Keratinocyte (primary cell): ENCODE results near the gene ANKRD53. TPM values are rescaled to one million over a fixed set of nuclear protein-coding genes. Genes with fewer than 3 reads are reported as not detected.

Experiments used
- DNase-seq: peaks from one replicate; pipeline ENCODE4 v3.0.0-alpha.2; 2011; ENCODE audit warnings: low read depth, missing footprints, low spot score
- FAIRE-seq: peaks from 2 replicates; lab custom pipeline; 2011; peaks lifted over from hg19 to GRCh38; lab: Jason Lieb, UNC
- H2AFZ ChIP-seq: 2 replicates; pipeline ENCODE4 v1.6.0; 2012; ENCODE audit warnings: low read length, control low read depth, inconsistent platforms; ENCODE audit not compliant: control insufficient read depth
- H3K27ac ChIP-seq: 2 replicates; pipeline ENCODE4 v1.5.1; 2011; ENCODE audit warnings: low read length; ENCODE audit not compliant: control insufficient read depth, insufficient read depth
- H3K27me3 ChIP-seq: 3 replicates; pipeline ENCODE4 v1.6.0; 2011; ENCODE audit warnings: low read length; ENCODE audit not compliant: control insufficient read depth, insufficient read depth; ENCODE audit errors: extremely low read depth
- H3K36me3 ChIP-seq, 2 experiments: 2 replicates in 1 of 2; 3 replicates in 1 of 2; pipeline ENCODE4 v1.5.1; 2011; ENCODE audit warnings: low read length in 2 of 2, mild to moderate bottlenecking in 1 of 2; ENCODE audit not compliant: control insufficient read depth in 2 of 2, insufficient read depth in 2 of 2; ENCODE audit errors: extremely low read depth in 1 of 2
- H3K4me1 ChIP-seq: 3 replicates; pipeline ENCODE4 v1.5.1; 2011; ENCODE audit warnings: low read length; ENCODE audit not compliant: control insufficient read depth, insufficient read depth; ENCODE audit errors: extremely low read depth
- H3K4me2 ChIP-seq: 3 replicates; pipeline ENCODE4 v1.6.0; 2011; ENCODE audit warnings: low read depth, low read length; ENCODE audit not compliant: control insufficient read depth, insufficient read depth; ENCODE audit errors: extremely low read depth
- H3K4me3 ChIP-seq, 3 experiments: fragments of 200-600 bp in 1 of 3; sonication (generic) in 1 of 3; 2 replicates in 2 of 3; 3 replicates in 1 of 3; pipeline ENCODE4 v1.5.1; 2011 to 2016; ENCODE audit warnings: low read length in 3 of 3, mild to moderate bottlenecking in 3 of 3, control low read depth in 2 of 3, inconsistent platforms in 1 of 3, low read depth in 1 of 3, mixed read lengths in 1 of 3, mixed run types in 1 of 3, moderate library complexity in 1 of 3; ENCODE audit not compliant: control insufficient read depth in 2 of 3, insufficient read depth in 2 of 3; ENCODE audit errors: extremely low read depth in 1 of 3
- H3K79me2 ChIP-seq: 2 replicates; pipeline ENCODE4 v1.6.0; 2012; ENCODE audit warnings: low read length; ENCODE audit not compliant: control insufficient read depth, insufficient read depth
- H3K9ac ChIP-seq: 3 replicates; pipeline ENCODE4 v1.6.0; 2011; ENCODE audit warnings: low read length; ENCODE audit not compliant: control insufficient read depth, insufficient read depth; ENCODE audit errors: extremely low read depth
- H3K9me1 ChIP-seq: 3 replicates; pipeline ENCODE4 v1.6.0; 2011; ENCODE audit warnings: low read length; ENCODE audit not compliant: control insufficient read depth, insufficient read depth; ENCODE audit errors: extremely low read depth
- H3K9me3 ChIP-seq: 2 replicates; pipeline ENCODE4 v1.5.1; 2012; ENCODE audit warnings: low read depth, low read length; ENCODE audit not compliant: control insufficient read depth
- H4K20me1 ChIP-seq: 3 replicates; pipeline ENCODE4 v1.6.0; 2011; ENCODE audit warnings: low read length; ENCODE audit not compliant: control insufficient read depth, insufficient read depth; ENCODE audit errors: extremely low read depth
- EZH2 ChIP-seq: IDR thresholded peaks from one replicate; pipeline ENCODE4 v1.6.1; 2012; ENCODE audit warnings: inconsistent platforms, mild to moderate bottlenecking, low read length, moderate library complexity
- dilution Hi-C: fragments of 300-500 bp; cut with MboI; formaldehyde crosslinking; loops from one replicate; pipeline ENCODE4 v1.7.0; 2020; ENCODE audit warnings: low sequenced_read_pairs; ENCODE audit not compliant: extremely low pct_ligation_motif_present
- polyA plus RNA-seq, 5 experiments: library from polyadenylated mRNA; depleted of rRNA in 3 of 5; stranded (reverse) in 3 of 5; stranded (forward) in 1 of 5; unstranded in 1 of 5; fragments of >200 nt; gene quantifications; 1 replicate in 1 of 5; 2 replicates in 3 of 5; 3 replicates in 1 of 5; pipeline versions ENCODE4 v1.2.1 to v1.2.3, GENCODE V29; 2011 to 2012; ENCODE audit warnings: missing spikeins in 2 of 5, low read depth in 1 of 5, low replicate concordance in 1 of 5
- TF ChIP-seq, protein P1 (sequence below), 3 experiments: IDR thresholded peaks in 1 of 3; conservative IDR thresholded peaks in 1 of 3; optimal IDR thresholded peaks in 1 of 3; 2 replicates in 2 of 3; 3 replicates in 1 of 3; pipeline versions ENCODE3 to v1.5.1; 2011; ENCODE audit warnings: low read length in 3 of 3, mild to moderate bottlenecking in 3 of 3, moderate library complexity in 2 of 3, control low read depth in 1 of 3, inconsistent platforms in 1 of 3; ENCODE audit not compliant: insufficient read depth in 2 of 3; ENCODE audit errors: extremely low read depth in 1 of 3

ANKRD53 gene
- polyA plus RNA-seq, 1 donor (not counting 4 experiments of a cell fraction or from before 2014, with no cell fraction given): not detected

DNA sequence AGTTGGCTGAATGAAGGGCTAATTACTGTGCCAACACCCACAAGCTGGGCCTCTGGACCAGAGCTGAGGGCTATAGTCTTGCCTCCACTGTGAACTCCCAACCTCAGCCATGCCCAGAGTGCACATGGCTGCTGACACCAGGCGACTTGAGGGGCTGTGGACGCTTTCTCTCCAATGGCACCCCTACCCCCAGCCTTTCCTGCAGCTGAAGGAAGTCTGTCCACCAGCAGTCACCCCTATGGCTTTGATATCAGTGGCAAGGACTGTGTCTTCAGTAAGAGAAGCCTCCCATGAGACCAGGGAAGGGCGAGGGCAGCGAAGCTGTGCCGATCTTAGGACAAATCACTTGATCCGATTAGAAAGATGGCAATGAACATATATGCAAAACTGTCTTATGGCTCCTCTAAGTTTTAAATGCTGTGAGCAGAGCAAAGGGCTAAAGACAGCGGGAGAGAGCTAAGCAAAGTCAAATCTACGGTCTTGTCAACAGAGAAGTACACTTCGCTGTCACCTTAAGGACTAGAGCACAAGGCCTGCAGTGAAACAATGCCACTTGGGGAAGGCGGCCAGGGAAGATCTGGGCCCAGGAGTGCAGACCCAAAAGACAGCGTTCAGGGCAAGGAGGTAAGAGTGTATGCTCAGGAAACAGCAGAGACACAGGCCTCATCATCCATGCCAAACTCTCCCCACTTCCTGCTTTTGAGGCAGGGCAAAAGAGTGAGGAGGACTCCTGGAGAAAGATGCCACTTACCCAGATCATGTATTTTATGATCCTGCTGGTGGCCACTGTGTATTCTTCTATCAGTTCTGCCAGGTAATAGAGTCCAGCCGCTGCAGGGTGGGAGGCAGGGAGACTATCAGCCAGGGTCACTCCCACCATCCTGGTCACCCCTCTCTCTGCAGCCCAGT is 14.8 kb downstream of the ANKRD53 start:
- no peak for FAIRE-seq

DNA sequence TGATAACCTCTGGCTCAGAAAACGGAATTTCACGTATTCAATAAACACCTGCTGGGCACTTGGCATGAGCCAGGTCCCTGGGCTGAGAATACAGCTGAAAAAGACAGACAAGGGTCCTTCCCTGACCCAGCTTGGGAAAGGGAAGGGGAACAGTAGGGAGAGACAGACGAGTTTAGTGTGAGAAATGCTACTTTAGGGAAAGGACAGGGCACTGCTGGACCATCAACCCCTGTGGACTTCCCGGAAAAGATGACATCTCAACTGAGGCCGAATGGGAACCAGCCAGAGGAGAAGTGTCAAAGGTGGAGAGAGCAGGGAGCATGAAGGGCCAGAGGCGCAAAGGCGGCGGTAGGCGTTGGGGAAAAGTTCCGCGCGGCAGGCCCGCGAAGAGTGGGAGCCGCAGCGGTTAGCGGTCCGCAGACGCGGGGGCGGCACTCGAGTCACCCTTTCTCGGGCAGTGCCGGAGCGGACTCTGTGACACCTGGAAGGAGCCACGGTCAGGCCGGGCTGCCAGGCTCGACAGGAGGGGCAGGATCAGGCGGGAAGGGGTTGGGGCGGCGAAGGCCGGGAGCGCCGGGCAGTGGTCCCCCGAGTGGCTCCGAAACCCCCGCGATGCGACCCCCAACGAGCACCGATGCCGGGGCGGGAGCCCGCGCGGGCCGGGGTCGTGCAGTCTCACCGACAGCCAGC is 15.7 kb downstream of the ANKRD53 start:
- Histone ChIP-seq H3K4me2 (peak overlapping the region; percentile 92), H3K79me2 (peaks cover 20% of the 10 kb centered on the region), H2AFZ (peak overlapping the region; percentile 64), H4K20me1 (peaks cover 5% of the 10 kb centered on the region), H3K9ac (peak overlapping the region; percentile 81), H3K27me3 (no peaks in the 10 kb centered on the region), H3K4me3 (peak overlapping the region; percentile 76 to 98 (median 96)), H3K27ac (peak overlapping the region; percentile 56), H3K36me3 (peaks cover 7 to 15% of the 10 kb centered on the region in 2 experiments), H3K4me1 (peaks cover 15% of the 10 kb centered on the region), H3K9me1 (no peaks in the 10 kb centered on the region), H3K9me3 (no peaks in the 10 kb centered on the region)
- dilution Hi-C loops: no loop called here
- DNase-seq: no peak
- FAIRE-seq: no peak
- TF ChIP-seq, protein P1, sequence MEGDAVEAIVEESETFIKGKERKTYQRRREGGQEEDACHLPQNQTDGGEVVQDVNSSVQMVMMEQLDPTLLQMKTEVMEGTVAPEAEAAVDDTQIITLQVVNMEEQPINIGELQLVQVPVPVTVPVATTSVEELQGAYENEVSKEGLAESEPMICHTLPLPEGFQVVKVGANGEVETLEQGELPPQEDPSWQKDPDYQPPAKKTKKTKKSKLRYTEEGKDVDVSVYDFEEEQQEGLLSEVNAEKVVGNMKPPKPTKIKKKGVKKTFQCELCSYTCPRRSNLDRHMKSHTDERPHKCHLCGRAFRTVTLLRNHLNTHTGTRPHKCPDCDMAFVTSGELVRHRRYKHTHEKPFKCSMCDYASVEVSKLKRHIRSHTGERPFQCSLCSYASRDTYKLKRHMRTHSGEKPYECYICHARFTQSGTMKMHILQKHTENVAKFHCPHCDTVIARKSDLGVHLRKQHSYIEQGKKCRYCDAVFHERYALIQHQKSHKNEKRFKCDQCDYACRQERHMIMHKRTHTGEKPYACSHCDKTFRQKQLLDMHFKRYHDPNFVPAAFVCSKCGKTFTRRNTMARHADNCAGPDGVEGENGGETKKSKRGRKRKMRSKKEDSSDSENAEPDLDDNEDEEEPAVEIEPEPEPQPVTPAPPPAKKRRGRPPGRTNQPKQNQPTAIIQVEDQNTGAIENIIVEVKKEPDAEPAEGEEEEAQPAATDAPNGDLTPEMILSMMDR (optimal IDR thresholded peaks at IDR 0.05 in 1 of 3, IDR thresholded peaks at IDR 0.05 in 1 of 3, conservative IDR thresholded peaks at IDR 0.05 in 1 of 3; ENCODE audit: extremely low read depth in 1 of 3, insufficient read depth in 2 of 3, low read length in 3 of 3): no peak
- TF ChIP-seq EZH2: no peak

More for the DNA sequence above, 14.8 kb downstream of the ANKRD53 start:
- Histone ChIP-seq H3K4me2 (peak overlapping the region; percentile 92), H3K27ac (no peak overlapping the region), H4K20me1 (peaks cover 5% of the 10 kb centered on the region), H3K9me1 (no peaks in the 10 kb centered on the region), H2AFZ (no peak overlapping the region), H3K36me3 (peaks cover 17 to 23% of the 10 kb centered on the region in 2 experiments), H3K9me3 (no peaks in the 10 kb centered on the region), H3K27me3 (no peaks in the 10 kb centered on the region), H3K4me3 (peak overlapping the region; percentile 76 to 98 (median 96)), H3K79me2 (peaks cover 20% of the 10 kb centered on the region), H3K4me1 (peaks cover 15% of the 10 kb centered on the region), H3K9ac (peak overlapping the region; percentile 81)
- DNase-seq: no peak
- dilution Hi-C loops: no loop called here
- no peak for TF ChIP-seq EZH2
- TF ChIP-seq, protein P1 (optimal IDR thresholded peaks at IDR 0.05 in 1 of 3, IDR thresholded peaks at IDR 0.05 in 1 of 3, conservative IDR thresholded peaks at IDR 0.05 in 1 of 3; ENCODE audit: extremely low read depth in 1 of 3, insufficient read depth in 2 of 3, low read length in 3 of 3): no peak
